Adrenal gland (tissue), 12 donors: ENCODE measurements around the gene ZYX. TPM values are rescaled to one million over a fixed set of nuclear protein-coding genes. Genes with fewer than 3 reads are reported as not detected.
A peak's percentile ranks its signal among the peaks of the same experiment; 100 is the strongest.

Experiments
- DNase-seq, 7 donors: peaks; one replicate each; pipeline ENCODE4 v3.0.0-alpha.2; 2019 to 2020
- H3K27ac ChIP-seq, 5 donors: fragments of 200-600 bp; sonication (generic) in 4 of 5; 1 replicate in 3 of 5; 2 replicates in 2 of 5; pipeline versions ENCODE4 v1.5.1 to v1.8.0; 2016 to 2020; ENCODE audit warnings: mild to moderate bottlenecking in 1 of 5
- H3K27me3 ChIP-seq: fragments of 200-600 bp; 2 replicates; pipeline ENCODE4 v1.8.0; 2021
- H3K36me3 ChIP-seq, 2 donors: fragments of 200-600 bp; replicated peaks in 1 of 2; 1 replicate in 1 of 2; 2 replicates in 1 of 2; pipeline versions ENCODE4 v1.5.1 to v1.8.0; 2018 to 2022
- H3K4me1 ChIP-seq, 2 donors: fragments of 200-600 bp; replicated peaks in 1 of 2; 1 replicate in 1 of 2; 2 replicates in 1 of 2; pipeline versions ENCODE4 v1.5.1 to v1.8.0; 2018 to 2021
- H3K4me3 ChIP-seq, 4 donors: fragments of 200-600 bp; sonication (generic) in 3 of 4; one replicate each; pipeline ENCODE4 v1.5.1; 2016 to 2018
- H3K9me3 ChIP-seq, 3 donors: fragments of 200-600 bp; sonication (generic) in 1 of 3; replicated peaks in 1 of 3; 1 replicate in 2 of 3; 2 replicates in 1 of 3; pipeline versions ENCODE4 v1.5.1 to v1.8.0; 2016 to 2021
- CTCF ChIP-seq, 6 experiments: fragments of 450-650 bp in 4 of 6; fragments of 200-600 bp in 2 of 6; sonication (generic) in 1 of 6; IDR thresholded peaks; 1 replicate in 5 of 6; 2 replicates in 1 of 6; pipeline versions ENCODE4 v1.5.1 to v1.8.0; 2016 to 2021; ENCODE audit warnings: antibody characterized with exemption in 6 of 6, mild to moderate bottlenecking in 2 of 6, moderate library complexity in 1 of 6
- POLR2A ChIP-seq, 2 donors: fragments of 450-650 bp; IDR thresholded peaks; one replicate each; pipeline ENCODE4 v1.6.1; 2017; ENCODE audit warnings: antibody characterized with exemption in 2 of 2, mild to moderate bottlenecking in 2 of 2, moderate library complexity in 1 of 2
- WGBS, 4 donors: extraction: QIAGEN DNeasy Blood & Tissue Kit in 2 of 4; methylation state at CpG; one replicate each; pipeline versions ENCODE4 v1.1.5 to v1.1.7; 2013 to 2017; 5-methylcytosine and 5-hydroxymethylcytosine counted together
- intact Hi-C, 2 donors: fragments of 100-400 bp; cut with DNase I; formaldehyde crosslinking; loops; one replicate each; pipeline versions ENCODE4 v1.14.1 to v1.15.0; 2022 to 2023
- polyA plus RNA-seq, 3 donors: library from polyadenylated mRNA; stranded (reverse); fragments of 200-250 nt in 2 of 3; fragments of 350-450 nt in 1 of 3; fragmentation: Illumina TruSeq in 1 of 3; extraction: RNeasy Lipid Tissue Mini Kit (QIAGEN cat#74804) in 1 of 3; gene quantifications; one replicate each; pipeline ENCODE4 v1.2.3, GENCODE V29; 2013 to 2014
- total RNA-seq, 9 donors: library from RNA; depleted of rRNA in 4 of 9; stranded (reverse); fragments of >200 nt in 4 of 9; fragments of 120-200 nt in 1 of 9; fragmentation: NEBNext Ultra II Directional in 1 of 9; extraction: Animal tissue kit (Norgen Biotek cat#: 25700) in 1 of 9; gene quantifications; one replicate each; pipeline versions ENCODE4 v1.1.0 to v1.2.4, GENCODE V29; 2013 to 2023
- donor health status: healthy with polysubstance abuse.
- donor health status: Bipolar disorder and iron deficiency.
- donor health status: DM: yes; HTN: yes; CAD: no.
- donor health status: DM: no; HTN: no; CAD: no.
- donor health status: DM: no; HTN: no; CAD: no.
- donor health status: DM: yes; HTN: yes; CAD: no.

ZYX gene
- total and polyA plus RNA-seq, 12 donors: 5.0 to 152 (median 77.1) TPM

GRCh38 chr7:143415742-143416397 is 34.7 kb downstream of the ZYX start:
- Histone ChIP-seq H3K4me3 (no peak overlapping the region), H3K27me3 (peaks cover 17% of the 10 kb centered on the region), H3K4me1 (no peaks in the 10 kb centered on the region), H3K9me3 (no peaks in the 10 kb centered on the region), H3K36me3 (no peaks in the 10 kb centered on the region), H3K27ac (no peak overlapping the region)
- intact Hi-C loops: loop anchor here (2.0 to 10.0 kb wide), 4 partner anchors 34 to 175 kb away; partner anchors contain the start of gene ZYX (in 1 of the 2)
- 72 to 80% (median 77%) methylated on average over 8 of the region's 8 CpGs for WGBS, 4 donors
- TF ChIP-seq POLR2A (IDR thresholded peaks at IDR 0.05) (no peak), CTCF (IDR thresholded peaks at IDR 0.05) (no peak)
- DNase-seq: no peak

- no peak overlapping the region for H3K27ac ChIP-seq
- H3K36me3 ChIP-seq: no peaks in the 10 kb centered on the region
- DNase-seq: no peak
- no peaks in the 10 kb centered on the region for H3K4me1 ChIP-seq
- no peaks in the 10 kb centered on the region for H3K9me3 ChIP-seq
- peaks cover 16% of the 10 kb centered on the region for H3K27me3 ChIP-seq
- TF ChIP-seq POLR2A (IDR thresholded peaks at IDR 0.05): no peak
- peak; percentile 52 to 84 (median 68) for TF ChIP-seq CTCF (IDR thresholded peaks at IDR 0.05)
- H3K4me3 ChIP-seq: no peak overlapping the region
- intact Hi-C loops: loop anchor here (2.0 to 10.0 kb wide), 4 partner anchors 34 to 176 kb away; partner anchors contain the start of gene ZYX (in 1 of the 2)
- 0 to 5% (median 1%) methylated on average over 3 of the region's 3 CpGs for WGBS, 4 donors
These were observed 35.5 kb downstream of the ZYX start for GRCh38 chr7:143416565-143417149.

- DNase-seq: no peak
- Histone ChIP-seq H3K9me3 (no peaks in the 10 kb centered on the region), H3K27ac (no peak overlapping the region), H3K4me1 (no peaks in the 10 kb centered on the region), H3K4me3 (no peak overlapping the region), H3K27me3 (peaks cover 5% of the 10 kb centered on the region), H3K36me3 (no peaks in the 10 kb centered on the region)
- WGBS, 4 donors: 24 to 45% (median 37%) methylated on average over 1 of the region's 1 CpG
- intact Hi-C loops: loop anchor here (2.0 to 10.0 kb wide), 4 partner anchors 36 to 177 kb away; partner anchors contain the start of gene ZYX (in 1 of the 2)
- TF ChIP-seq POLR2A (IDR thresholded peaks at IDR 0.05) (no peak), CTCF (IDR thresholded peaks at IDR 0.05) (no peak)
These were observed 36.7 kb downstream of the ZYX start for GRCh38 chr7:143417734-143418383.
